HEK293T (cell line): ENCODE data around the gene THAP4.
A peak's percentile ranks its signal among the peaks of the same experiment; 100 is the strongest.

Source experiments
- CTCF ChIA-PET: fragments of 350-600 bp; formaldehyde crosslinking; extraction: SDS; loops from one replicate; lab custom pipeline; 2021; ENCODE audit warnings: antibody characterized with exemption, inconsistent platforms; lab: Yijun Ruan, JAX
- POLR2A ChIA-PET: fragments of 350-600 bp; formaldehyde crosslinking; extraction: SDS; loops from one replicate; lab custom pipeline; 2020; ENCODE audit warnings: antibody characterized with exemption, inconsistent platforms; lab: Yijun Ruan, JAX
- DNase-seq: peaks from one replicate; pipeline ENCODE4 v3.0.0; 2012; ENCODE audit warnings: mixed read lengths; ENCODE audit errors: extremely low spot score
- ARNT ChIP-seq: fragments of 450-650 bp; IDR thresholded peaks from 2 replicates; pipeline ENCODE4 v1.6.1; 2017; ENCODE audit warnings: mild to moderate bottlenecking
- BHLHE40 ChIP-seq: fragments of 450-650 bp; IDR thresholded peaks from 2 replicates; pipeline ENCODE4 v1.6.1; 2016; ENCODE audit warnings: mild to moderate bottlenecking, moderate library complexity, borderline replicate concordance
- CTBP1 ChIP-seq: fragments of 450-650 bp; IDR thresholded peaks from 2 replicates; pipeline ENCODE4 v1.6.1; 2016; ENCODE audit warnings: borderline replicate concordance
- ELF4 ChIP-seq: fragments of 450-650 bp; IDR thresholded peaks from 2 replicates; pipeline ENCODE4 v1.6.1; 2017; ENCODE audit warnings: antibody characterized with exemption
- FOXA1 ChIP-seq: fragments of 450-650 bp; IDR thresholded peaks from 2 replicates; pipeline ENCODE4 v1.6.1; 2016; ENCODE audit warnings: mild to moderate bottlenecking
- FOXK2 ChIP-seq: fragments of 450-650 bp; IDR thresholded peaks from 2 replicates; pipeline ENCODE4 v1.6.1; 2016; ENCODE audit warnings: mild to moderate bottlenecking
- FOXM1 ChIP-seq: fragments of 450-650 bp; IDR thresholded peaks from 2 replicates; pipeline ENCODE4 v1.6.1; 2017; ENCODE audit warnings: mild to moderate bottlenecking, borderline replicate concordance
- HDGF ChIP-seq: fragments of 450-650 bp; IDR thresholded peaks from 2 replicates; pipeline ENCODE4 v1.6.1; 2017; ENCODE audit warnings: antibody characterized with exemption, borderline replicate concordance
- L3MBTL2 ChIP-seq: fragments of 450-650 bp; conservative IDR thresholded peaks from 2 replicates; pipeline ENCODE4 v1.6.1; 2016; ENCODE audit warnings: mild to moderate bottlenecking
- LEF1 ChIP-seq: fragments of 450-650 bp; IDR thresholded peaks from 2 replicates; pipeline ENCODE4 v1.6.1; 2017; ENCODE audit warnings: mild to moderate bottlenecking, borderline replicate concordance
- NFRKB ChIP-seq: fragments of 450-650 bp; IDR thresholded peaks from 2 replicates; pipeline ENCODE4 v1.6.1; 2016; ENCODE audit warnings: mild to moderate bottlenecking, moderate library complexity
- PKNOX1 ChIP-seq: fragments of 450-650 bp; IDR thresholded peaks from 2 replicates; pipeline ENCODE4 v1.6.1; 2016
- SP1 ChIP-seq: fragments of 450-650 bp; IDR thresholded peaks from 2 replicates; pipeline ENCODE4 v1.6.1; 2017
- SUZ12 ChIP-seq: fragments of 450-650 bp; IDR thresholded peaks from 2 replicates; pipeline ENCODE4 v1.6.1; 2016; ENCODE audit warnings: mild to moderate bottlenecking
- TARDBP ChIP-seq: fragments of 450-650 bp; IDR thresholded peaks from 2 replicates; pipeline ENCODE4 v1.6.1; 2016
- ZNF384 ChIP-seq: fragments of 450-650 bp; IDR thresholded peaks from 2 replicates; pipeline ENCODE4 v1.6.1; 2016

The THAP4 gene

GRCh38 chr2:241547781-241548450, 89.0 kb downstream of the THAP4 start:
- no peak for DNase-seq
- ChIA-PET CTCF (interaction anchor here (1.0 kb wide), 1 partner anchor 12 kb away, joined by 3 read pairs; no protein-coding TSS in a partner anchor), POLR2A (no interaction called here)
- TF ChIP-seq BHLHE40, result no peak
- TF ChIP-seq LEF1, result no peak
- no peak for TF ChIP-seq ZNF384
- TF ChIP-seq SP1, result no peak
- no peak for TF ChIP-seq FOXK2
- no peak for TF ChIP-seq SUZ12
- no peak for TF ChIP-seq L3MBTL2
- no peak for TF ChIP-seq FOXM1
- TF ChIP-seq ELF4, result no peak
- no peak for TF ChIP-seq TARDBP
- no peak for TF ChIP-seq CTBP1
- no peak for TF ChIP-seq ARNT

GRCh38 chr2:241546771-241547498, 90.0 kb downstream of the THAP4 start:
- ChIA-PET POLR2A (no interaction called here), CTCF (interaction anchor here (1.0 kb wide), 1 partner anchor 11 kb away, joined by 3 read pairs; no protein-coding TSS in a partner anchor)
- no peak for DNase-seq
- TF ChIP-seq BHLHE40 (no peak), LEF1 (no peak), L3MBTL2 (peak; percentile 76), PKNOX1 (peak; percentile 69; the same call in 1 of the 2 replicates)

GRCh38 chr2:241545523-241546473, 91.2 kb downstream of the THAP4 start:
- DNase-seq, result no peak
- ChIA-PET POLR2A (no interaction called here), CTCF (no interaction called here)
- TF ChIP-seq PKNOX1, result no peak
- no peak for TF ChIP-seq ELF4
- TF ChIP-seq TARDBP, result peak; percentile 34; the same call in 1 of the 2 replicates
- no peak for TF ChIP-seq FOXA1
- no peak for TF ChIP-seq SUZ12

GRCh38 chr2:241545106-241545505, 91.9 kb downstream of the THAP4 start:
- POLR2A ChIA-PET, result no interaction called here
- TF ChIP-seq ARNT, result no peak
- TF ChIP-seq ZNF384, result no peak
- TF ChIP-seq ELF4, result no peak
- TF ChIP-seq SP1, result no peak
- no peak for TF ChIP-seq BHLHE40
- no peak for TF ChIP-seq PKNOX1
- no peak for TF ChIP-seq FOXA1
- TF ChIP-seq TARDBP, result no peak
- no peak for TF ChIP-seq LEF1
- TF ChIP-seq HDGF, result no peak
- no peak for TF ChIP-seq FOXM1
- TF ChIP-seq SUZ12, result no peak
- TF ChIP-seq CTBP1, result no peak
- no peak for TF ChIP-seq FOXK2
- TF ChIP-seq L3MBTL2, result no peak
- TF ChIP-seq NFRKB, result no peak
- DNase-seq, result no peak
- CTCF ChIA-PET, result no interaction called here

- CTCF ChIA-PET, result no interaction called here
Measured at GRCh38 chr2:241542278-241542605, 94.7 kb downstream of the THAP4 start.

More at GRCh38 chr2:241542278-241542605, 94.7 kb downstream of the THAP4 start:
- POLR2A ChIA-PET, result no interaction called here
- TF ChIP-seq CTBP1 (no peak), BHLHE40 (no peak), HDGF (no peak), LEF1 (no peak), SUZ12 (no peak), FOXA1 (no peak), L3MBTL2 (no peak), ELF4 (no peak), FOXK2 (no peak), ARNT (no peak), FOXM1 (no peak), SP1 (no peak), ZNF384 (no peak), TARDBP (no peak), NFRKB (no peak)
- no peak for DNase-seq
